OCI-M2 (cell line): Measurements from ENCODE around the gene SAA2.
"Not testable (repeated sequence)": the region's sequence is repeated elsewhere in the genome, so short reads cannot be mapped to it uniquely, and the experiment has no call there.

Experiments
- DNase-seq: peaks from one replicate; lab custom pipeline; 2025; ENCODE audit not compliant: unreplicated experiment; lab: John Stamatoyannopoulos, UW

The SAA2 gene

DNA sequence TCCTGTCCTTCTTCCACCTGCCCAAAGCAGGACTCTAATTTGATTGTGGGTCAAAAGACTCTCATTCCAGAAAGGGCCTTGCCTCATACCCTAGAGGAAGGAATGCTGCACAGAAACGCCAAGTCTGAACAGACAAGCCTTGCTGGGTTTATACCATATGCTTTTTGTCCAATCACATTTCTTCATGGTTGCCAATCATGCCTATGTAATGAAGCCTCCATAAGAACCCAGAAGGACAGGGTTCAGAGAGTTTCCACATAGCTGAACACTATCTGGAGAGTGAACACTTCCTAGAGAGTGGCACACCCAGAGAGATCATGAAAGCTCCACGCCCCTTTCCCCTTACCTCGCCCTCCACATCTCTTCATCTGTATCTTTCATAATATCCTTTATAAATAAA, 4.8 kb upstream of the SAA2 start:
- no peak for DNase-seq

- not testable (repeated sequence) for DNase-seq
Observed at GRCh38 chr11:18247191-18247581, 1.3 kb downstream of the SAA2 start.

GRCh38 chr11:18246379-18247190, 1.9 kb downstream of the SAA2 start:
- not testable (repeated sequence) for DNase-seq

GRCh38 chr11:18245396-18245795, 3.1 kb downstream of the SAA2 start:
- no peak for DNase-seq

DNA sequence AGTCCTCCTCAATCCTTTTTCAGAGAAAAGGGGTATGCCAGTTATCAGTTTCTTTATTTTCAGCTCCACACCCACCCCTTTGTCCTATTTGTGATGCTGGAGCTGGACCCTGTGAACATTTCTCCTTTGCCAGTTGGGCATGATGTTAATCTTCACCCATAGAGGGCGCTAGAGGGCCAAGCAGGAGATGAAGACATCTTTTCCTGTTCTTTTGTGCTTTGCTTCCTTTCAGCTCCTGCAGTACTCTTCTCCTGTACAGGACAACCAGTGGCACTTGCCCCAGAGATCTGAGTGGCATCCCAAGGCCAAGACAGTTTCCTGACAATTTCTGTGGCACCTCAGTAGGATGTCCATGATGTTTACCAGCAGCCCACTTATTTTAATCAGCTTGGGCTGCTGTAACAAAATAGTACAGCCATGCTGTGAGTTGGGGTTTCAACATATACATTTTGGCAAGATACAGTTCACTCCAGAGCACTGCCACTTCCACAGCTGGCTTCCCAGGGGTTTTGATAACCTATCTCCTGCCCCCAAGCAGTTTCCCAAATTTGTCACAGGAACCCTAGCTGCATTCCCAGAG, 4.6 kb downstream of the SAA2 start:
- DNase-seq = no peak

GRCh38 chr11:18239655-18240054, 8.8 kb downstream of the SAA2 start:
- DNase-seq = no peak

DNA sequence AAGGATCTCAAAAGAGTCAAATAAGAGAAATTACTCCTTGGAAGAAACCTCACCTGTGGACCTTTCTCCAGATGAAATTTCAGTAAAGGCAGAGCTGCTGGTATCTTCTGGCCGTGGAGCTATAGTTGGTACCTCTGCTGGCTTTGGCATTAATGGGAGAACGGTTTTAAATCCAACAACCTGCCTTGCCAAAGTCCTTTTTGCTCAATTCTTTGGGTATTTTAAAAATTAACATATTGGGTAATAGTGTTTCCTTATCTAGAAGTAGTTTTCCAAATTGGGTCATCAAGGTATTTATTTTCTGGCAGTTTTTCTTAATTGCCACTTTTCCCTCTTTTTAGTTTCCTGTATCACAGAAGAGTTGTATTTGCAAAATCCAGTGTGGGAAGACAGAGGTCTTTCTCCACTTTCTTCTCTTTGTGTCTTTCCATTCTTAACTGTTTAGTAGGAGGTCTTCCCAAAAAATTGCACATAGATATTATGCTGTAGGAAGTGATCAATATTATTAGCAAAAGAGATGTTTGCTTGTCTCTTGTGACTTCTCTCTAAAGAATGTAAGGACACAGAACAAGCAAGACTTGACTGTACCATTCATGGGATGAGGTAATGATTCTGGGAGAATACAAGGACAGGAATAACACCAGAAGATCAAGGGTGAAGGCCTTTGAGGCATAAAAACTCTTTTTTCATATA, 11.7 kb downstream of the SAA2 start, which contains the start of gene SAA4:
Gene SAA4, minus strand, starts transcription at position 139 of the 693 bp plus-strand sequence. CDS start 876 bp downstream, outside the sequence.
- no peak for DNase-seq

DNA sequence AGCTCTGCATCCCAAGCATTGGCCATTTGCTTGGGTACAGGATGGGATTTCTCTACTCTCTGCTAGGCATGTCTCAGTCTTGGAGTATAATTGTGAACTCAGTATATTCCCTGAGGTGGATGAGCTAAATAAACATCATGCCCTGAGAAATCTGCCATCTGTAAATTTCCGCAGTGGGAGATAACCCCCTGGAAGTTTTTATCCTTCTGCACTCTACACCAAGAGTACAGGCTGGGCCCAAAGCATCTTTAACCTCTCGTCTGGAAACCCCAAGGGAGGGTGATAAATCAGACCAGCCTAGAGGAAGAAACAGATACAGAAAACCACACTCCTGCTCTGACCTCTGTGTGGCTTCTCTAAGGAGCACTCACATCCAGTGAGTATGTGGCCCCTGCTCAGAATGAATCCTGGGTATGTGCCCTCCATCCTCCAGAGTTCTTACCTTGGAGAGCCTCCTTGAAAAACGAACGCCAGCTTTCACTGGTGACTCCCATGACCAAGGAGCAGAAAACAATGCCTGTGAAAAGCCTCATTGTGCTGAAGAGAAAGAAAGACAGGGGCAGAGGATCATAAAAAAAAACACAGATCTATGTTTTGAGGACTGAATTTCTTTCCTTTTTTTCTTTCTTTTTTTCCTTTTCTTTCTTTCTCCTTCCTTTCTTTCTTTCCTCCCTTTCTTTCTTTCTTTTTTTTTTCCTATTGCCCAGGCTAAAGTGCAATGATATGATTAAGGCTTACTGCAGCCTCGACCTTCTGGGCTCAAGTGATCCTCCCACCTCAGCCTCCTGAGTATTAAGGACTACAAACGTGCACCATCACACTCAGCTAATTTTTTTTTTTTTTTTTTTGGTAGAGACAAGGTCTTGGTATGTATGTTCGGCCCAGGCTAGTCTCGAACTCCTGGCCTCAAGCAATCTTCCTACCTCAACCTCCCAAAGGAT, 12.8 kb downstream of the SAA2 start:
- DNase-seq = no peak

DNA sequence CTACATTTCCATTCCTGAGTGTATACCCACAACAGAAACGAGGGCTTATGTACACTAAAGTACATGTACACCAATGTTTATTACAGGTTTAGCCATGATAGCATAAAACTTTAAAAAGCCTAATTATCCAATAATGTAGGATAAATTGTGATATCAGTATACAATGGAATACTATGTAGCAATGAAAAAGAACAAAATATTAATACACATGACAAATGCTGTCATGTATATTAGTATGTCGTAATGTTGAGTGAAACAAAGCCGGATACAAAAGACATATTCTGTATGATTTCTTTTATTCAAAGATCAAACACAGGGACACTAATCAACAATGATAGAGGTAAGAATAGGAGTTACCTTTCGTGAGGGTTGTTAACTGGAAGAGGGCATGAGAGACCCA, 14.6 kb downstream of the SAA2 start:
- no peak for DNase-seq

- DNase-seq = no peak
Observed at GRCh38 chr11:18230859-18231258, 17.6 kb downstream of the SAA2 start.

- DNase-seq = no peak
Observed at GRCh38 chr11:18229501-18229900, 19.0 kb downstream of the SAA2 start.

- DNase-seq = no peak
Observed at GRCh38 chr11:18225913-18226312, 22.6 kb downstream of the SAA2 start.

DNA sequence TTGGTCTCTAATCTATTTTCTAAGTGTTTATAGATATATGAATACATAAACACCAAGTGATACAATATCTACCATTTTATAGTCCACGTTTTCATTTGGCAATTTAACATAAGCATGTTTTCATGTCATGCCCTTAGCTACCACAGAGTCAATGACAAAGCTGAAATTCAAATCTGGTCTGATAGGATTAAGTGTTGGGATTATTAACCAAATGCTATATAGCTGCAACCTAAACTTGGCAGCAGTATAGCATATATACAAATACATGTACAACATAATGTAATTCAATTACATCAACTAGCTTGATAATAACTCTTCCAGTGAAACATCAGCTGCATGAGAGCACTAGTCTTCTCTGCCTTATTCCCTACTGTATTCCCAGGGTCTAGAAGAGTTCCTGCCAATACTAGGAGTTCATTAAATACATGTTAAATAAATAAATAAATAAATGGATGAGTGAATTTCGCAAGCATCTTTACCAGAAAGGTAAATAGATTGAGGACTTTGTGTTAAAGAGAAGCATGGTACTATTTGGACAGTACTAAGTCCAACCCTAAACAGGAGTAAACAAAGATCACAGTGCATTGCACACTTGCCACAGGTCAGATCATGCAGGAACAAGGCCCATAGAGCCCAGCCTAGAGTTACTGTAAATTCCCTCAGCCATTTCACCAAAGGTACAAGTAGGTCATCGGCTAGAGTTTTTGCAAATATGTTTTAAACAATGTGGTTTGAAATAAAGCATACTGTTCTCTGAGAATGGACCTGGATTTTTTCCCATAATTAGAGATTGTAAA, 24.7 kb downstream of the SAA2 start:
- DNase-seq = no peak

- DNase-seq = no peak
Observed at GRCh38 chr11:18222814-18223421, 25.6 kb downstream of the SAA2 start.

DNA sequence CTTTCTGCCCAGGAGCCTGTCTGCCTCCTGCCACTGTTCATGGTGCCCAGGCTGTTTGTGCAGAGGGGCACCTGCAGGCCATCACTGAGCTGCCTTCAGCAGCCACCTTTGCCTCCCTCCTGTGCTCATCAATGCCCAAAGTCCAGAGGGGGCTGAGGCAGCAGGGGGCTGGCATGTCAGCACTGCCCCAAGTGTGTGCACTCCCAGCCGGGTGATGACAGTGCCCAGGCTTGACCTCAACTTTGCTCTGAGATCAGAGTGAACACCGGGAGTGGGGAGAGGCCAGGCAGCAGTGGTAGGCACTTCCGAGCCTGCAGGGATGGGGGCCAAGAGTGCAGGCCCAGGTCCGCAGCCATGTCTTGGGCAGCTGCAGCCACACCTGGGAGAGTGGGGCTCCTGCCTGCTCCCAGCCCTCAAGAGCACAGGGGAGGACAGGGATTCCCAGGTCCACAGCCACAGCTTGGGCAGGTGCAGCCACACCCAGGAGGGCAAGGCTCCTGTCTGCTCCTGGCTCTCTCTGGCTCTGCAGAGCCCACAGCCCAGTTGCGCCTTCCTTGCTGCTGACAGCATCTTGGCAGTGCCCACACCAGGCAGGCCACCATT, 27.1 kb downstream of the SAA2 start:
- no peak for DNase-seq

DNA sequence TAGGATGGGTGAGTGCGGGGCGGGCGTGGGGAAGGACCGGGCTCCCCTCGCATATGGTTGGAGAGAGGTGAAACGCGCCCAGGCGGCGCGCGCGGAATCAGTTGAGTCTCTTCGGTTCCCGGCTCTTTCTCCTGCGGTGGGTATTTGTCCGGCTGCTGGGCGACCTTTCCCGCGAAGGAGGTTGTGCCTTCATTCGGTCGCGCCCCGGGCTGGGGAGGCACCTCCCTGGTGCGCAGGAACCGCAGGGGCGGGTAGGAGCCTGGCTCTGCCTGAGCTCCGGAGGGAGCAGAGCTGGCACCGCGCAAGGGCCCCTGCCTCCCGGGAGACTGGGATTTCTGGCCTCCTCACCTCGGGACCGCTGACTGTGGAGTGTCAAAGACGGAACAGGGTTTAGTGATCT, 39.4 kb downstream of the SAA2 start:
- no peak for DNase-seq

- DNase-seq = no peak
Observed at GRCh38 chr11:18204771-18205170, 43.7 kb downstream of the SAA2 start.

GRCh38 chr11:18204220-18204619, 44.2 kb downstream of the SAA2 start:
- DNase-seq = no peak

GRCh38 chr11:18203723-18204122, 44.7 kb downstream of the SAA2 start:
- DNase-seq = no peak
